Measurements from ENCODE around the gene TRAPPC3. TPM values are rescaled to one million over a fixed set of nuclear protein-coding genes. Genes with fewer than 3 reads are reported as not detected.

The TRAPPC3 gene
- total RNA-seq, 1 experiment from 2014 or later: 64.6 TPM

- peaks cover 93% of the 10 kb centered on the region for H3K79me2 ChIP-seq (ENCODE audit: insufficient read depth, low read length)
- peaks cover 2 to 10% of the 10 kb centered on the region in 2 experiments; a peak in 2 of 4 replicates for H3K36me3 ChIP-seq (ENCODE audit: control insufficient read depth in 1 of 2, insufficient read depth in 2 of 2, low read length in 2 of 2)
- no peak overlapping the region for H3K4me3 ChIP-seq (replicated peaks in 1 of 2; ENCODE audit: low read depth in 1 of 2, low read length in 2 of 2)
- H2AFZ ChIP-seq (ENCODE audit: low read depth, low read length, poor library complexity, severe bottlenecking): no peak overlapping the region
- H3K27me3 ChIP-seq (ENCODE audit: insufficient read depth, low read length): no peaks in the 10 kb centered on the region
- no peak overlapping the region for H3K27ac ChIP-seq (ENCODE audit: low read depth, low read length)
- H3K9ac ChIP-seq (ENCODE audit: low read length): no peak overlapping the region
- no peaks in the 10 kb centered on the region for H3K9me2 ChIP-seq (ENCODE audit: insufficient read depth)
- intact Hi-C loops (cut with micrococcal nuclease): no loop called here
- DNase-seq (ENCODE audit: low read depth, low spot score): no peak
- ChIA-PET POLR2A (interaction anchor here (0.7 to 1.4 kb wide), 2 partner anchors 9 to 16 kb away, joined by 3 read pairs; no protein-coding TSS in a partner anchor), RAD21 (ENCODE audit: low non-redundant PET in 1 of 2, low total read pairs in 2 of 2, uncharacterized antibody in 2 of 2, unreplicated experiment in 2 of 2) (no interaction called here), CTCF (interaction anchor here (1.3 kb wide), 1 partner anchor 14 kb away, joined by 3 read pairs; the partner anchor contains the start of gene TRAPPC3)
- no peaks in the 10 kb centered on the region for H4K20me1 ChIP-seq (ENCODE audit: insufficient read depth)
- TF ChIP-seq REST (IDR thresholded peaks at IDR 0.05; ENCODE audit: low read depth): no peak
- no peak overlapping the region for H3K4me2 ChIP-seq (ENCODE audit: low read length)
- H3K4me1 ChIP-seq (ENCODE audit: control insufficient read depth in 1 of 2, insufficient read depth in 2 of 2, low read length in 2 of 2): peaks cover 9 to 30% of the 10 kb centered on the region in 2 experiments
- no TSS peak for BruUV-seq (replicated peaks)
- no peaks in the 10 kb centered on the region for H3K9me3 ChIP-seq (ENCODE audit: control insufficient read depth in 1 of 2, insufficient read depth in 1 of 2, low read depth in 1 of 2, low read length in 2 of 2)
- no peak for ATAC-seq
Measured at GRCh38 chr1:36163426-36163825, 14.1 kb upstream of the TRAPPC3 start.

GRCh38 chr1:36162680-36163239 is 13.5 kb upstream of the TRAPPC3 start:
- Histone ChIP-seq H3K9me3 (ENCODE audit: control insufficient read depth in 1 of 2, insufficient read depth in 1 of 2, low read depth in 1 of 2, low read length in 2 of 2) (no peaks in the 10 kb centered on the region), H3K36me3 (ENCODE audit: control insufficient read depth in 1 of 2, insufficient read depth in 2 of 2, low read length in 2 of 2) (peaks cover 2 to 9% of the 10 kb centered on the region in 2 experiments; a peak in 2 of 4 replicates), H3K27me3 (ENCODE audit: insufficient read depth, low read length) (no peaks in the 10 kb centered on the region), H3K79me2 (ENCODE audit: insufficient read depth, low read length) (peaks cover 96% of the 10 kb centered on the region), H2AFZ (ENCODE audit: low read depth, low read length, poor library complexity, severe bottlenecking) (no peak overlapping the region), H3K4me3 (replicated peaks in 1 of 2; ENCODE audit: low read depth in 1 of 2, low read length in 2 of 2) (no peak overlapping the region), H3K9ac (ENCODE audit: low read length) (no peak overlapping the region), H3K4me2 (ENCODE audit: low read length) (no peak overlapping the region), H3K9me2 (ENCODE audit: insufficient read depth) (no peaks in the 10 kb centered on the region), H4K20me1 (ENCODE audit: insufficient read depth) (no peaks in the 10 kb centered on the region), H3K27ac (ENCODE audit: low read depth, low read length) (no peak overlapping the region), H3K4me1 (ENCODE audit: control insufficient read depth in 1 of 2, insufficient read depth in 2 of 2, low read length in 2 of 2) (peaks cover 9 to 37% of the 10 kb centered on the region in 2 experiments)
- POLR2A ChIA-PET: interaction anchor here (0.7 to 1.4 kb wide), 2 partner anchors 8 to 17 kb away, joined by 3 read pairs; no protein-coding TSS in a partner anchor
- BruUV-seq (replicated peaks): no TSS peak
- ATAC-seq (no peak), DNase-seq (ENCODE audit: low read depth, low spot score) (no peak)
- RAD21 ChIA-PET (ENCODE audit: low non-redundant PET in 1 of 2, low total read pairs in 2 of 2, uncharacterized antibody in 2 of 2, unreplicated experiment in 2 of 2): no interaction called here
- CTCF ChIA-PET: interaction anchor here (1.3 kb wide), 1 partner anchor 13 kb away, joined by 3 read pairs; the partner anchor contains the start of gene TRAPPC3
- intact Hi-C loops (cut with micrococcal nuclease): no loop called here
- TF ChIP-seq CTCF (IDR thresholded peaks at IDR 0.05 in 2 of 3, conservative IDR thresholded peaks at IDR 0.05 in 1 of 3; ENCODE audit: borderline replicate concordance in 1 of 3, insufficient read depth in 1 of 3, low read depth in 2 of 3, low read length in 2 of 3) (no peak), SIN3A (IDR thresholded peaks at IDR 0.05; ENCODE audit: low read depth) (no peak), MAX (IDR thresholded peaks at IDR 0.05) (no peak), POLR2AphosphoS5 (IDR thresholded peaks at IDR 0.05; ENCODE audit: low read depth, low read length) (no peak), ZNF274 (IDR thresholded peaks at IDR 0.05; ENCODE audit: low read depth, low read length) (no peak), CEBPB (IDR thresholded peaks at IDR 0.05; ENCODE audit: low read depth) (no peak), JUND (IDR thresholded peaks at IDR 0.05) (no peak), TCF7L2 (IDR thresholded peaks at IDR 0.05; ENCODE audit: borderline replicate concordance, extremely low read depth, insufficient read depth, insufficient read length) (no peak), SRF (IDR thresholded peaks at IDR 0.05; ENCODE audit: low read depth) (no peak), YY1 (IDR thresholded peaks at IDR 0.05; ENCODE audit: extremely low read depth, insufficient replicate concordance, low read depth, low read length) (no peak), ZFX (IDR thresholded peaks at IDR 0.05) (no peak), ELF1 (IDR thresholded peaks at IDR 0.05; ENCODE audit: borderline replicate concordance, low read depth) (no peak)
